ENCODE measurements around the gene C5orf47.

DNA sequence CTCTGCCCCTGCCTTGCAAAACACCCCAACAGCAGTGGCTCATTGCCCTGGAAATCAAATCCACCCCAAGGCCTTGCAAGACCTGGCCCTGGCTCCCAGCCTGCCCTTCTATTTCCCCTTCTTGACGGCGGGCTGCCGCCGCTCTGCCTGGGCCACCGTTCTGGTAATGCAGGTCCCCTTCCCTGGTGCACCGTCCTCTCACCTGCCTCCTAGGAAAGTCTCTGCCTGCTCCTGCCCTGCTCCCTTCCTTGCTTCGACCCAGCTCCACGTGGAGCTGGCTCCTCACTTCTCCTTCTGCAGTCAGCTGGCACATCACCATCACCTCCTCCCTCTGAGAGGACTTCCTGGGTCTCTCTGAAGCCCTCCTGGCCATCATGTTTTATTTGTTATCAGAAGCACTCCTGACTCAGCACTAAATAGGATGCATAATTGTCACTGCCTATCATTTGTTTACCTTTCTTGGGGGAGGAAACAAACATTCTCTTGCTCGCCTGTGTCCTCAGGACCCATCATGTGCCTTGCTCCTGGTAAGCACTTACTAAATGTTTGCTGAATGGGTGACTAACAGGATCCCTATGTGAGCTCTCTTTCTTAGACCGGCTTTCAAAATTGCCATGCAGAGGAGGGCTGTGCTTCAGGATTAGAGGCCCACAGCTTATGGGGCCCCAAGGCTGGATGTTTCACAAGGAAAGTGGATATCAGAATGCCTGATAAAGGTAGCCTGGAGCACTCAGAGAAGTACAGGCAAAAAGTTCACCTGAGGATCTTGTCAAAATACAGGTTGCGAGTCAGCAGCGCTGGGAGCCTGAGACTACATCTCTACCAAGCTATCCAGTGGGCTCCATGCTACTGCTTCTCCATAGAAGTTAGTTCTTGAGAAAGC, 19.6 kb upstream of the C5orf47 start:
- TF ChIP-seq, protein P1, sequence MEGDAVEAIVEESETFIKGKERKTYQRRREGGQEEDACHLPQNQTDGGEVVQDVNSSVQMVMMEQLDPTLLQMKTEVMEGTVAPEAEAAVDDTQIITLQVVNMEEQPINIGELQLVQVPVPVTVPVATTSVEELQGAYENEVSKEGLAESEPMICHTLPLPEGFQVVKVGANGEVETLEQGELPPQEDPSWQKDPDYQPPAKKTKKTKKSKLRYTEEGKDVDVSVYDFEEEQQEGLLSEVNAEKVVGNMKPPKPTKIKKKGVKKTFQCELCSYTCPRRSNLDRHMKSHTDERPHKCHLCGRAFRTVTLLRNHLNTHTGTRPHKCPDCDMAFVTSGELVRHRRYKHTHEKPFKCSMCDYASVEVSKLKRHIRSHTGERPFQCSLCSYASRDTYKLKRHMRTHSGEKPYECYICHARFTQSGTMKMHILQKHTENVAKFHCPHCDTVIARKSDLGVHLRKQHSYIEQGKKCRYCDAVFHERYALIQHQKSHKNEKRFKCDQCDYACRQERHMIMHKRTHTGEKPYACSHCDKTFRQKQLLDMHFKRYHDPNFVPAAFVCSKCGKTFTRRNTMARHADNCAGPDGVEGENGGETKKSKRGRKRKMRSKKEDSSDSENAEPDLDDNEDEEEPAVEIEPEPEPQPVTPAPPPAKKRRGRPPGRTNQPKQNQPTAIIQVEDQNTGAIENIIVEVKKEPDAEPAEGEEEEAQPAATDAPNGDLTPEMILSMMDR (IDR thresholded peaks at IDR 0.05; ENCODE audit: control extremely low read depth in 1 of 3, insufficient read depth in 1 of 3, low read depth in 1 of 3, low read length in 3 of 3), result no peak
- TF ChIP-seq, protein P2, sequence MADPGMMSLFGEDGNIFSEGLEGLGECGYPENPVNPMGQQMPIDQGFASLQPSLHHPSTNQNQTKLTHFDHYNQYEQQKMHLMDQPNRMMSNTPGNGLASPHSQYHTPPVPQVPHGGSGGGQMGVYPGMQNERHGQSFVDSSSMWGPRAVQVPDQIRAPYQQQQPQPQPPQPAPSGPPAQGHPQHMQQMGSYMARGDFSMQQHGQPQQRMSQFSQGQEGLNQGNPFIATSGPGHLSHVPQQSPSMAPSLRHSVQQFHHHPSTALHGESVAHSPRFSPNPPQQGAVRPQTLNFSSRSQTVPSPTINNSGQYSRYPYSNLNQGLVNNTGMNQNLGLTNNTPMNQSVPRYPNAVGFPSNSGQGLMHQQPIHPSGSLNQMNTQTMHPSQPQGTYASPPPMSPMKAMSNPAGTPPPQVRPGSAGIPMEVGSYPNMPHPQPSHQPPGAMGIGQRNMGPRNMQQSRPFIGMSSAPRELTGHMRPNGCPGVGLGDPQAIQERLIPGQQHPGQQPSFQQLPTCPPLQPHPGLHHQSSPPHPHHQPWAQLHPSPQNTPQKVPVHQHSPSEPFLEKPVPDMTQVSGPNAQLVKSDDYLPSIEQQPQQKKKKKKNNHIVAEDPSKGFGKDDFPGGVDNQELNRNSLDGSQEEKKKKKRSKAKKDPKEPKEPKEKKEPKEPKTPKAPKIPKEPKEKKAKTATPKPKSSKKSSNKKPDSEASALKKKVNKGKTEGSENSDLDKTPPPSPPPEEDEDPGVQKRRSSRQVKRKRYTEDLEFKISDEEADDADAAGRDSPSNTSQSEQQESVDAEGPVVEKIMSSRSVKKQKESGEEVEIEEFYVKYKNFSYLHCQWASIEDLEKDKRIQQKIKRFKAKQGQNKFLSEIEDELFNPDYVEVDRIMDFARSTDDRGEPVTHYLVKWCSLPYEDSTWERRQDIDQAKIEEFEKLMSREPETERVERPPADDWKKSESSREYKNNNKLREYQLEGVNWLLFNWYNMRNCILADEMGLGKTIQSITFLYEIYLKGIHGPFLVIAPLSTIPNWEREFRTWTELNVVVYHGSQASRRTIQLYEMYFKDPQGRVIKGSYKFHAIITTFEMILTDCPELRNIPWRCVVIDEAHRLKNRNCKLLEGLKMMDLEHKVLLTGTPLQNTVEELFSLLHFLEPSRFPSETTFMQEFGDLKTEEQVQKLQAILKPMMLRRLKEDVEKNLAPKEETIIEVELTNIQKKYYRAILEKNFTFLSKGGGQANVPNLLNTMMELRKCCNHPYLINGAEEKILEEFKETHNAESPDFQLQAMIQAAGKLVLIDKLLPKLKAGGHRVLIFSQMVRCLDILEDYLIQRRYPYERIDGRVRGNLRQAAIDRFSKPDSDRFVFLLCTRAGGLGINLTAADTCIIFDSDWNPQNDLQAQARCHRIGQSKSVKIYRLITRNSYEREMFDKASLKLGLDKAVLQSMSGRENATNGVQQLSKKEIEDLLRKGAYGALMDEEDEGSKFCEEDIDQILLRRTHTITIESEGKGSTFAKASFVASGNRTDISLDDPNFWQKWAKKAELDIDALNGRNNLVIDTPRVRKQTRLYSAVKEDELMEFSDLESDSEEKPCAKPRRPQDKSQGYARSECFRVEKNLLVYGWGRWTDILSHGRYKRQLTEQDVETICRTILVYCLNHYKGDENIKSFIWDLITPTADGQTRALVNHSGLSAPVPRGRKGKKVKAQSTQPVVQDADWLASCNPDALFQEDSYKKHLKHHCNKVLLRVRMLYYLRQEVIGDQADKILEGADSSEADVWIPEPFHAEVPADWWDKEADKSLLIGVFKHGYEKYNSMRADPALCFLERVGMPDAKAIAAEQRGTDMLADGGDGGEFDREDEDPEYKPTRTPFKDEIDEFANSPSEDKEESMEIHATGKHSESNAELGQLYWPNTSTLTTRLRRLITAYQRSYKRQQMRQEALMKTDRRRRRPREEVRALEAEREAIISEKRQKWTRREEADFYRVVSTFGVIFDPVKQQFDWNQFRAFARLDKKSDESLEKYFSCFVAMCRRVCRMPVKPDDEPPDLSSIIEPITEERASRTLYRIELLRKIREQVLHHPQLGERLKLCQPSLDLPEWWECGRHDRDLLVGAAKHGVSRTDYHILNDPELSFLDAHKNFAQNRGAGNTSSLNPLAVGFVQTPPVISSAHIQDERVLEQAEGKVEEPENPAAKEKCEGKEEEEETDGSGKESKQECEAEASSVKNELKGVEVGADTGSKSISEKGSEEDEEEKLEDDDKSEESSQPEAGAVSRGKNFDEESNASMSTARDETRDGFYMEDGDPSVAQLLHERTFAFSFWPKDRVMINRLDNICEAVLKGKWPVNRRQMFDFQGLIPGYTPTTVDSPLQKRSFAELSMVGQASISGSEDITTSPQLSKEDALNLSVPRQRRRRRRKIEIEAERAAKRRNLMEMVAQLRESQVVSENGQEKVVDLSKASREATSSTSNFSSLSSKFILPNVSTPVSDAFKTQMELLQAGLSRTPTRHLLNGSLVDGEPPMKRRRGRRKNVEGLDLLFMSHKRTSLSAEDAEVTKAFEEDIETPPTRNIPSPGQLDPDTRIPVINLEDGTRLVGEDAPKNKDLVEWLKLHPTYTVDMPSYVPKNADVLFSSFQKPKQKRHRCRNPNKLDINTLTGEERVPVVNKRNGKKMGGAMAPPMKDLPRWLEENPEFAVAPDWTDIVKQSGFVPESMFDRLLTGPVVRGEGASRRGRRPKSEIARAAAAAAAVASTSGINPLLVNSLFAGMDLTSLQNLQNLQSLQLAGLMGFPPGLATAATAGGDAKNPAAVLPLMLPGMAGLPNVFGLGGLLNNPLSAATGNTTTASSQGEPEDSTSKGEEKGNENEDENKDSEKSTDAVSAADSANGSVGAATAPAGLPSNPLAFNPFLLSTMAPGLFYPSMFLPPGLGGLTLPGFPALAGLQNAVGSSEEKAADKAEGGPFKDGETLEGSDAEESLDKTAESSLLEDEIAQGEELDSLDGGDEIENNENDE (IDR thresholded peaks at IDR 0.05; ENCODE audit: insufficient replicate concordance, low read length), result no peak

Data from H1 (cell line).